ENCODE data around the gene NPAS2.

Gene NPAS2

DNA sequence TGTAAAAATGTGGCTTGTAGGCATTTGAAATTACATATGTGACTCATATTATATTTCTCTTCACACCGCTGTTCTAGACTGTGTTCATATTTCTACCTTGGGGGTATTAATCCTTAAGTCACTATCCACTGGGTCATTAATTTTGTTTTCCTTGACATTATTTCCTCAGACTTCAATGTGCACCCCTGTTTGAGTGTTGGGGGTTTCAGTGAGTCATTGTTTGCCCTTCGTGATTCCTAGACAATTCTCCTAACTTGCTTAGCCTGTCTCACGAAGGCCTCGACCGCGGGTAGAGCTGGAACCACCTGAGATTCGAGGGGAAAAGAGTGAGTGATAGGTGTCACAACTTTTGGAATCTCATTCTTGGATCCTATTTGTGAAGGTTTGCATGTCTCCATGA is 35.1 kb downstream of the NPAS2 start:
- DNase-seq (ENCODE audit: low read depth), result no peak

DNA sequence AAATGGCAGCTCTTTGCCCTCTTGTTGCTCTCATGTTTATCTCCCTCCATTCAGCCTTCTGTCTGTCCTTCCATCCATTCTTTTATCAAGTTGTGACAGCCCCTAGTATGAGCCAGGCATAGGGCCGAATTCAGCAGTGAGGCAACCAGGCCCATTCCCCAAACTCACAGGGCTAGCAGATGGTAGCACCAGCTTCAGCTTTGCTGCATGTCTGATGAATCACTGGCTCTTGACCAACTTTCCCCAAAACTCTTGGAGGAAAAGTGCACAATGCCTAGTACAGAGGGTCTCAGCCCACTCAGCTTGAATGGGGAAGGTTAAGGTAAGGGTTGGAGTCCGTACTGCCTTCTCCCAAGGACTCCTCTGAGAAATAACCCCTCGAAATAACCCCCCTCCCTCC is 35.7 kb downstream of the NPAS2 start:
- DNase-seq (ENCODE audit: low read depth), result no peak

DNA sequence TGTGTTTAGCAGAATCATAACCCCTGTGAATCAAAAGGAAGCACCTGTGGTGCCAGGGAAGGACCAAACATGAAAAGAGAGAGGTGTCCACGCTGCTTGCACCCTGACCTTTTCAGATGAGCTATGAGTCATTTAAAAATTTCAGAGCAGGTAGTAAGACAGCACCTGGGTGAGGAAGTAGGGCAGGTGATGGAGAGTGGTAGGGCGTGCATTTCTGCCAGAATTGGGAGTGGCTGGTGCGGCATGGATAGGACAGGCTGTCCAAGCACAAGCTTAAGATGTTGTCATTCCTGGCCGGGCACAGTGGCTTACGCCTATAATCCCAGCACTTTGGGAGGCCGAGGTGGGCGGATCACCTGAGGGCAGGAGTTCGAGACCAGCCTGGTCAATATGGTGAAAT is 36.8 kb downstream of the NPAS2 start:
- no peak for DNase-seq (ENCODE audit: low read depth)

DNA sequence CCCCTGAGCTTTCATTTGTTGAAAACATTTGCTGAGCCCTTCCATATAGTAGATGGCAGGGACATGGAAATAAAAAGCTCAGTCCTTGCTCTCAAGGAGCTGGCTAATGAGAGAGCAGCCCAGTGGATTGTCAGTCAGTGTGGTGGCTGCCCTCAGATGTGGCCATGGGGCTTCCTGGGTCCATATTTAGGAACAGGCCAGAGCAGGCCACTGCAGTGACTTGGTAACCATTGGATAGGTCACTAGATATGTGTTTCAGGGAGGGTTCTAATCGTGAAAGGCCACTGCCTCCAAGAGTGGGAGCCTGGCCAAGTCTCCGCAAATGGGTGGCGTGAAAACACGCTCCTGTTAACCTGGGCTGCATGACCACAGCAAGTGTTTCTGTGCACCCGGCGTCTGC is 37.4 kb downstream of the NPAS2 start:
- DNase-seq (ENCODE audit: low read depth), result no peak

DNA sequence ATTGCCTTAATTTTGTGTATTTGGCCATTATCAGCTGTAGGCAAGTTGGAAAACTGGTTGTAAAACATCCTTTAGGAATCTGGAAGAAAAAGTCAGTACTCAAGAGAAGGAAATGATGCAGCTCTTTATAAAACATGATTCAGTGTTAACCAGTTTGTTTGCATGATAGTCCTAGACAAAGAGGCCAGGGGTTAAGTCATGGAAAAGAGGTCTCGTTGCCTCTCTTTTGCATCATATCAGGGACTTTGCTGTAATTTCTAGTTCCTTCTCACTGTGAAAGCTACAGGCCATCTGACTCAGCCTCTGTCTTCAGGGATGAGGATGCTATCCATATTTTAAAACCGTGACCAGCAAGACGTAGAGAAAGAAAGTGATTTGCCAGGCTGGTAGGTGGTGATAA is 38.0 kb downstream of the NPAS2 start:
- DNase-seq (ENCODE audit: low read depth), result no peak

- no peak for DNase-seq (ENCODE audit: low read depth)
Observed at GRCh38 chr2:100859902-100860301, 40.0 kb downstream of the NPAS2 start.

GRCh38 chr2:100861340-100861739 is 41.4 kb downstream of the NPAS2 start:
- no peak for DNase-seq (ENCODE audit: low read depth)

GRCh38 chr2:100862081-100862480 is 42.1 kb downstream of the NPAS2 start:
- DNase-seq (ENCODE audit: low read depth), result no peak

DNA sequence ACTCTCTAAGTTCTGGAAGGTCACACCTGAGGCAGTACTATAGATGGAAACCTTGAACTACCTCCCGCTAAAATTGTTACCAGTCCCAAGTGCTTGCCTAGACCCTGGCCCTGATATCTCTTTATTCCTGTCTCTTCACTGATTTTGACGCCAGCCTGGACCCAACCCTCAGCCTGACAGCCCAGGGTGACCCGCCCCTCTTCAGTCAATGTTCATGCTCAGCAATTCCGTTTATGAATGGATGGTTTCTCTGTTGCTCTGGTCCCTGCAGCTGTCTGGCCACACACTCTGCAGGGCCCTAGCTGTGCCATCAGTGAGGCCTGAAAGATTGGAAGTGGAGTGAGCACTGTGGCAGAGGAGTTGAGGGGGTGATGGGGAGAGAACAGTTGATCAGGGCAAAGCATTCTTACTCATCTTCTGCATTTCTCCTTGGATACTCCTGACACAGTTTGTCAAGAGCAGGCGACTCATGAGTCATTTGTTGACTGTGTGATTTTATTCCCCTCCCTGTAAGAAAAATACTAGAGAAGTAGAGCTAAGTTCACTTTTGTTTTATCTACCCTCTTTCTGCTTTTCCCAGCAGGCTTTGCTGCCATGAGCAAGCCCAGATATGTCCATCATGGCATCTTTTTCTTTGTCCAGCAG is 46.0 kb downstream of the NPAS2 start:
- DNase-seq (ENCODE audit: low read depth), result no peak

DNA sequence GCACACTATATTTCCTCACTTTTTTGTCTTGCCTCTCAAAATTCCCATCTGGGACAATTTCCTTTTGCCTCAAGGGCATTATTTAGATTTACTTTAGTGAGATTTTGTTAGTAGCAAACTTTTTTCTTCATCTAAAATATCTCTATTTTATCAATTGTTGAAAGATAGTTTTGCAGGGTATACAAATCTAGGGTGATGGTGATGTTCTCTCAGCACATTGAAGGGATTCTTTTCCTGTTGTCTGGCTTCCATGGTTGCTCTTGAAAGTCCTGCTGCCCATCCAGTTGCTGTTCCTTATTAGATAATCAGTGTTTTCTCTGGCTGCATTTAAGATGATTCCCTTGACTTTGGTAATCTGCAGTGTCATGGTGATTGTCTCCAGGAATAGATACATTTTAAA is 48.1 kb downstream of the NPAS2 start:
- DNase-seq (ENCODE audit: low read depth), result no peak

DNA sequence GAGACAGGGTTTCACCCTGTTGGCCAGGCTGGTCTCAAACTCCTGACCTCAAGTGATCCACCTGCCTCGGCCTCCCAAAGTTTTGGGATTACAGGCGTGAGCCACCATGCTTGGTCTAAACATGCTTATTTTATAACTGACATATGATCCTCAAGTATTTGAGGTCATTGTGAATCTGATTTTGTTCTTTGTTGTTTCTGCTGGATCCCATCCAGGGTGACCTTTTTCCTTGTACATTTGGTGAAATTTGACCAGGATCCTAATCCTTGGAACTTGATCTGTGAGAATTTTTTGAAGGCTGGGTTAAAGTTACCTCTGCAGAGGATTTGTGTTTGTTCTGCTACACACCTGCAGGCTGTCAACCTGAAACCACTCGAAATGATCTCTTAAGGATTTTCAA is 49.2 kb downstream of the NPAS2 start:
- DNase-seq (ENCODE audit: low read depth), result no peak

DNA sequence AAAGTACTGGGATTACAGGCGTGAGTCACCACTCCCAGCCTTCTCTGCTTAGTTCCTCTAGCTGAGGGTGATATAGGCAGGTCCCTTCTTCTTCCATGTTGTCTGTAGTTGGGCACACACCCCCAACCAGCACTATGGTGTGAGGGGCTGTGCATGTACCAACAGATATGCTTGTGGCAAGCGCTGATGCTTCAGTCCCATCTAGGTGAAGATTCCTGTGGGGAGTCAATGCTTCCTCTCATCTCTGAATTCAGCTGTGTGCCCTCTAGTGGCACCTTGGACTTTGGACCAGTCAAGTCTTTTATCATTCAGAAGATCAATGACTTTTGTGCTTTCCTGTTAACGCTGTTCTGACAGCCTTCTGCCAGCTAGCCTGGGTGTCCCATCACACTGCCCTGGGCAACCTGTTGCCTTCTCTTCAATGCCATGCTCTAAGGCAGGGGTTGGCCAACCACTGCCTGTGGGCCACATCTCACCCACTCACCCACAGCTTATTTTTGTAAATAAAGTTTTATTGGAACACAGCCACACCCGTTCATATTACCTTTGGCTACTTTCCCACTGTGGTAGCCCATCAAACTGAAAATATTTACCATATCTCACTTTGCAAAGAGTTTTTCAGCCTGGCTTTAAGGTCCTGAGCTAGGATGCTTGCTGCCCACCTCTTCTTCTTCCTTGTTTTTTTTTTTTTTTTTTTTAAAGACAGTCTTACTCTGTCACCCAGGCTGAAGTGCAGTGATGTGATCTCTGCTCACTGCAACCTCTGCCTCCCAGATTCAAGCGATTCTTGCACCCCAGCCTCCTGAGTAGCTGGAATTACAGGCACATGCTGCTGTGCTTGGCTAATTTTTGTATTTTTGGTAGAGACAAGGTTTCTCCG is 51.0 kb downstream of the NPAS2 start:
- no peak for DNase-seq (ENCODE audit: low read depth)

DNA sequence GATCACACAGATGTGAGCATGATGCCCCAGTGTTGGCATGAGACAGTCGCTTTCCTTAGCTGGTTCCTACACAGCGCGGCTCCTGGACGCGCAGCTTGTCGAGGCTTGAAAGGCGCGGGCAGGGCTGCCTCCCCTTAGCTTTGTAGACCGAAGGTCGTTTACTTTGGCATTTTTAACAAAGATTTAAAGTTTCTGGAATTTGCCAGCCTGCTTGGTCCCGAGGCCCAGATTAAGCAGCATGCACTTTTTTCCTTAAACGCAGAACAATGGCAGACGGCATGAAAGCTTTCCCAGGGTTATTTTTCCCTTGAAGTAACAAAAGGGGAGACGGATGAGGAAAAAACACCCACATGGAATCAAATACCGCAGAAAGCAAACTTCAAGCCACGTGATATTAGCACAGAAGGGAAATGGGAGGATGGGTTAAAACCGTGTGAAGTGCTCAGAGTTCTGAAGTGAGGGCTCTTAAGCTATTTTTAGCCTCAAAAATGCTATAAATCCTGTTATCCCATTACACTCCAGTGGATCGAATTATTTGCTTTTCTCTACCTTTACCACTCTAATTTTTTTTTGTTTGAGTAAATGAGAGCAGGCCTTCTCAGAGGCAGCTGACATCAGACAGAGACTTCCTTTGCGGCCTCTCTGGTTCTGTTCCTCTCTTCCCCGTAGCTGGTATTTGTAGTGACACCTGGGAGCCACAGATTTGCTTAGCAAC is 55.7 kb downstream of the NPAS2 start:
- DNase-seq (ENCODE audit: low read depth), result no peak

DNA sequence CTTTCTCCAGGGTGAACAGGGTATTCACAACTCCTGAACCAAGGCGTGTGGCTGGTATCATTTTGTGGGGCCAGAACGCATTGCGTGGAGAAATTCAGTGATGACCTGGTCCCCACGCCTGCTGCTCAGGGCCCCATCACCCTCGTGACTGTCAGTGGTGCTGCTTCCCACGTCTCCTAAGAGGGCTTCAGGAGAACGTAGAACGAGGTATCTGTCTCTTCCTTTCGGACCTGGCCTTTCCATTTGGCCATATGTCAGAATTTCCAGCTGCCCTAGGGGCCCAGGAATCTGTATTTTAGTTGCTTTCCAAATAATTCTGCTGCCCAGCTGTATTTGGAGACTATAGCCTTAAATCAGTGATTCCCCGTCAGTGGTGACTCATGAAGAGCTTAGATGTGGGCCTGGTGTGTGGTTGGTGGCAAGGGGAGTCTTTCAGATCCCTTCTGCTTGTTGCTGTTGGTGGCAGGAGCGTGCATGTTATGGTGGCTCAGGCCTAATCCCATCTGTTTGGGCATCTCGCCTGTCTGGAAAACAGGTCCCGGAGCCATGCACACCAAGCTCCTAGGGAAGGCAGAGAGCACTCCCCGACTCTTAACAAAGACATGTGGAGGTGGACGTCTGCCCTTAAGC is 56.4 kb downstream of the NPAS2 start:
- no peak for DNase-seq (ENCODE audit: low read depth)

- no peak for DNase-seq (ENCODE audit: low read depth)
Observed at GRCh38 chr2:100877555-100877954, 57.6 kb downstream of the NPAS2 start.

DNA sequence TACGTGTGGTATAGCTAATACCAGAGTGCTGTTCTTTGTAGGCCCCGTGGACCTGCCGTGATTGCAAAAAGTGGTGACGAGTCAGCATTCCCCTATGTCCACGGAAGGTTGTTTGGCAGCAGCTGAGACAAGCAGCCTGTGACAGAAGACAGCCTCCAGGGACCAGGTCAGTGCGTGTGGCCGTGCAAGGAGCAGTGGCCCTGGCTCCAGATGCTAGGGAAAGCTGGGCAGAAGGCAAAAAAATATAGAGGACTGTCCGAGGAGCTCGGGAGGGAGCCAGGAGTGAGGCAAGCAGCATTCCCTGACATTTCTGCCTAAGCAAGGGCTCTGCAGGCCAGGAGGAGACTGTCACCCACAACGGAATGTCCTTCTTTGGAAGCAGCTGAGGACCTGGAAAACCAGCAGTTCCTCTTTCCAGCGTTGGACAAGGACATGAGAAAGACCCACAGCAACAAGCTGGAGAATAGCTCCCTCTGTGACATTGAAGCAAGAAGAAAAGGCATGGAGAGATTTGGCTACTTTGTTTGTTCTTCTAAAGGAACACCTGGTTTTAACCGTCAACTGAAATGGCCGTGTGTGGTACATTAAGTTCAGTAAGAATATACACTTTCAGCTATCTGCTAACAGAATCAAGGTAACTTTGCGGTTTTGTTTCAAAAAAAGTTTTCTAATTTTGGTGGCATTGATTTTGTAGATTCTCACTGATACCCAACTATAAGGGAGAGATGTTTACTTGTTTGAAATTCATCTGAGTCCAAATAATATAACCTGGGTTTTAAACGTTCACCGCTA is 58.3 kb downstream of the NPAS2 start:
- DNase-seq (ENCODE audit: low read depth), result no peak

DNA sequence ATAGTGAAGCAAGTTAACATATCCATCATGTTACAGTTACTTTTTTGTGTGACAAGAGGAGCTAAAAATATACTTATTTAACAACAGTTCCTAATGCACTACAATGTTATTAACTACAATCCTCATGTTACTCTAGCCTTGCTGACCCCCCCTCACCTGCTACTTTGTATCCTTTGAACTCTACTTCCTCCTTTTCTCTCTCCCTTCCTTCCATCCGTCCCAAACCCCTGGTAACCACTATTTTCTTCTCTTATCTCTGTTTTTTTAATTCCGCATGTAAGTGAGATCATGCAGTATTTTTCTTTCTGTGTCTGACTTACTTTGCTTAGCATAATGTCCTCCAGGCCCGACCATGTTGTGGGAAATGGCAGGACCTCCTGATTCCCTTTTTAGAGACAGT is 59.4 kb downstream of the NPAS2 start:
- no peak for DNase-seq (ENCODE audit: low read depth)

DNA sequence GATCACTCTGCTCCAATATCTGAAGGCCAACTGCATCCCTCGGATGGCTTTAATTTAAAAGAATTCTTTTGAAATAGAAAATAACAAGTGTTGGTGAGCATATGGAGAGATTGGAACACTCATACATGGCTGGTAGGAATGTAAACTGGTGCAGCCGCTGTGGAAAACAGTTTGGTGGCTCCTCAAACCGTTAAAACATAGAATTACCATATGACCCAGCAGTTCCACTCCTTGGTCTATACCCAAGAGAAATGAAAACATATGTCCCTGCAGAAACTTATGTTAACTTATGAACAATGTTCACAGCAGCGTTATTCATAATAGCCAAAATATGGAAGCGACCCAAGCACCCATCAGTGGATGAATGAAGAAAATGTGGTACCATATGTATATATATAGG is 60.1 kb downstream of the NPAS2 start:
- DNase-seq (ENCODE audit: low read depth), result no peak

GRCh38 chr2:100880730-100881129 is 60.8 kb downstream of the NPAS2 start:
- no peak for DNase-seq (ENCODE audit: low read depth)

DNA sequence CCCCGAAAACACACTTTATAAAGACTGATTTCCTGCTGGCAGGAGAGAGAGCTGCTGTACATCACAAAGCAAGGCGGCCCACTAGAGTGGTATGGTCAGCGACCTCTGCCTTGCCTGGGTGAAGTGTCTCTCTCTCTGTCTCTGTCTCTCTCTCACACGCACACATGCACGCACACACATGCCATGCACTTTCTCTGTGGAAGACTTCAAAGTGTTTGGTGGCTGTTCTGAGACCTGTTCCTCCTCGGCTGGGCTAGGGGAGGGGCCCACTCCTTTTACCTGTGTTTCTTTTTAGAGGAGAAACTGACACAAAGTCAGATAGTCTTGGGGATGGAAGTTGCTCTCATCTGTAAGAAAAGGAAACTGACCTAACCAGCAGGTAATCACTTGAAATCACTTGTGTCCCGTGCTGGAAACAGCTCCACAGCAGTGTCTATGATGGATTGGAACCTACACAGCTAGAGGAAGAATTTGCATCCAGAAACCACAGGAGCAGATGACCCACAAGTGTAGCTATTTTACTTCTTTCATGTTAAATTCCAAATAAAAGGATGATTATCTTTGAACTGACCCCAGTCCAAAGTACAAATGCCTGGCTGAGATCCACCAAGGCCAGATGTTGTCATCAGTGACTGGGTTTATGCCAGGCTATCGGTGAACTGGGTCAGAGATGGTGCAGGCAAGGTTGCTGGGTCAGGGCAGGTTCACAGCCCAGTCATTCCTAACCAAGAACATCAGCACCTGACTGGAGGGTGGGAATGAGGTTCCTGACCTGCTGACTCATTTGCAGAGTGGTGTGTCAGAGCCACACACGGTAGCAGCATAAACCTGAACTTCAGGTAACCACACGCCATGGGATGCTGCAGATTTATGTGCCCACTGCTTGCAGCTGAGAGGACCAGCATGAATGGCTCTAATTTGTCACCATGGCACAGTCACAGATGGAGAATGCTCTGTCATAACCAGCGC is 63.0 kb downstream of the NPAS2 start:
- no peak for DNase-seq (ENCODE audit: low read depth)

All from activated T-helper 1 cell treated with Interleukin-2 at 50 U/mL for 16 hours (primary cell).